Gastrocnemius medialis (tissue), 4 donors: ENCODE results near the gene DMPK.

Source experiments
- CTCF ChIP-seq, 5 experiments: fragments of 450-650 bp in 3 of 5; fragments of 200-600 bp in 2 of 5; sonication (generic) in 2 of 5; IDR thresholded peaks in 4 of 5; conservative IDR thresholded peaks in 1 of 5; 1 replicate in 4 of 5; 2 replicates in 1 of 5; pipeline ENCODE4 v1.5.1; 2016 to 2019; ENCODE audit warnings: antibody characterized with exemption in 5 of 5, mild to moderate bottlenecking in 3 of 5, moderate library complexity in 3 of 5
- POLR2A ChIP-seq, 2 donors: fragments of 450-650 bp; IDR thresholded peaks; one replicate each; pipeline ENCODE4 v1.6.1; 2017; ENCODE audit warnings: antibody characterized with exemption in 2 of 2, mild to moderate bottlenecking in 2 of 2, moderate library complexity in 2 of 2

- TF ChIP-seq POLR2A (IDR thresholded peaks at IDR 0.05) (no peak), CTCF (IDR thresholded peaks at IDR 0.05 in 4 of 5, conservative IDR thresholded peaks at IDR 0.05 in 1 of 5) (no peak)
Observed at GRCh38 chr19:45764945-45765701, 17.2 kb downstream of the DMPK start.
